Cardiac septum (tissue), 1 donor: ENCODE results near the gene TLL1. TPM values are rescaled to one million over a fixed set of nuclear protein-coding genes. Genes with fewer than 3 reads are reported as not detected.

Source experiments
- DNase-seq: peaks from one replicate; pipeline ENCODE4 v3.0.0-alpha.2; 2020; ENCODE audit warnings: low spot score
- intact Hi-C: fragments of 100-400 bp; cut with DNase I; formaldehyde crosslinking; loops from one replicate; pipeline ENCODE4 v1.14.0; 2022
- total RNA-seq: library from RNA; stranded (reverse); fragmentation: NEBNext Ultra II Directional; extraction: Animal tissue kit (Norgen Biotek cat#: 25700); gene quantifications from one replicate; pipeline ENCODE4 v1.2.1, GENCODE V29; 2021
- donor health status: DM: no; HTN: no; CAD: no.

The TLL1 gene
- total RNA-seq, 1 donor from 2014 or later = 0.67 TPM

DNA sequence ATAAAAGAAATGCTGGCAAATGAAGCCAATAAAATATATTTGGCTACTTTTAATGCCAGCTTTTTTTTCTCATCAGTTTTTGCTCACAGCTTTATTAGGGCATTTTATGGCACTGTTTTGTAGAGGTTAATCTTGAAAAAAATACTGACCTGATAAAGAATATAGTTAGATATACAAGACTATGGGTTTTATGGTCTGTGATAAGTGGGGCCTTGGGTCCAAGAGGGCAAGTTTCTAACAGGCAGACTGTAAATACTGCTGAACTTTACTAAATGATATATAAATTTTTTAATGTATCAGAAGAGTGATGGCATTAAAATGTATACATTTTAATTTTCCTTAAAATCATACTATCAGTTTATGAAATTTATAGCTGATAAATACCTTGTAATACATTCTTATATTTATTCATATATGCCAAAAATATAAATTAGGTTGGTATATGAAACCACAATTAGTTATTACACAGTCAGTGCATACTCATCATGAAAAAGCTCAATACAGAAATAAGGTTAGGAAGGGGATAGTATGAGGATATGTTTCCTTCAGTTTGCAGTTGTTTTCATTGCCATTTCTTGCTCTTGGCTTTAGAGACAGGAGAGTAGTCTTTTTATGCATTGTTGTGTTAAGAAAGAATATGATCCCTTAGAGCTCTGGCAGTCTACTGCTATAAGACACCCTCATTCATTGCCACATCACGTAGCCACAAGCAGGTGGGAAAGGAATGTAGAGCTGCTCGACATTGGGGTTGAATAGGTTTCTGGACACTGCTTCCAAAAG lies 146.6 kb downstream of the TLL1 start:
- no peak for DNase-seq
- intact Hi-C loops = no loop called here

DNA sequence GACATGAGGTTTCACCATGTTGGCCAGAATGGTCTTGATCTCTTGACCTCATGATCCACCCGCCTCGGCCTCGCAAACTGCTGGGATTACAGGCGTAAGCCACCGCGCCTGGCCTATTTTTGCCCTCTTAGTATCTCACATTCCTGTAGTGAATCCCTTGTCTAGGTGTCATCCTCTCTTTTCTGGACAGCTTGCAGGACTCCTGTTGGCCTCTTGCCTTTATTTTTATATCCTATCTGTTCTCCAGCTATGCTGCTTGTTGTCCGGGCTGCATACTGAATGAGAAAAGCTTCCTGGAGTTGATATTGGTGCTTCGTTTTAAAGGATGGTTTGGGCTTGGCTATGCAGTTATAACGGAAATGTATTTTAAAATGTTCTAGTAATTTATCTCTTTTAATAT lies 148.6 kb downstream of the TLL1 start:
- no peak for DNase-seq
- intact Hi-C loops = no loop called here

DNA sequence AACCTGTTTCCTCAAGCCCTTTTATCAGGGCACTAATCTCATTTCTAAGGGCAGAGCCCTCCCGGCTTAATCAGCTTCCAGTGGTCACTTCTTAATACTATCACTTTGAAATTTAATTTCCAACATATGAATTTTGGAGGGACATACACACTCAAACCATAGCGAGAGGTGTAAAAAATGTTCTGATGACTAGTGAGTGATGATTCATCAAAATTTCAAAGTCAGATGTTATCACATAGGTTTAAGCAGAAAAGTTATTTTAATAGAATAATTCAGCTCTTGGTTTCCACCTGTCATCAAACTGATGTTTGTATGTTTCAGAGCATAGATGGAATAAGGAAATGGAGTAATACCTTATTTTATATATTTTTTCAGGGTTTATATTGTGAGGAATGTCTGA lies 161.9 kb downstream of the TLL1 start:
- intact Hi-C loops = no loop called here

DNA sequence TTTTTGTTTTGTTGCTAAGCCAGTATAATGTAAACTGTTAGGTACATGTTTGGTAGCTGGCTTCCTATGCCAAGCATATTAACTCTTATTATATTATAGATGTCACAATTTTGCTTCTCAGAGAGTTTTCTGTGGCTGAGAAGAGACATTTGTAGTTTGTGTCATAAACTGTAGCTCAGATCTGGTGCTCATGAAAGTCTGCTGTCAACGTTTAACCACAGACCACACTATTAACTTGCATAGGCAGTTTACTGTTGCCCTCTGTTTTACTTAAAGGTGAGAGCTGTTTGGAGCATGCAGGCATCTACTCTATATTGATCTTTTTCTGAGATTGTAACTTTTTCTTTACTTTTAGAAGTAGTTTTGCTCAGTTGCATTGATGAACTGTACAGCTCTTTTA lies 166.8 kb downstream of the TLL1 start:
- DNase-seq = no peak
- intact Hi-C loops = loop anchor here (10.0 kb wide), 1 partner anchor 115 kb away; no protein-coding TSS in a partner anchor

More for the DNA sequence above, 161.9 kb downstream of the TLL1 start:
- no peak for DNase-seq

DNA sequence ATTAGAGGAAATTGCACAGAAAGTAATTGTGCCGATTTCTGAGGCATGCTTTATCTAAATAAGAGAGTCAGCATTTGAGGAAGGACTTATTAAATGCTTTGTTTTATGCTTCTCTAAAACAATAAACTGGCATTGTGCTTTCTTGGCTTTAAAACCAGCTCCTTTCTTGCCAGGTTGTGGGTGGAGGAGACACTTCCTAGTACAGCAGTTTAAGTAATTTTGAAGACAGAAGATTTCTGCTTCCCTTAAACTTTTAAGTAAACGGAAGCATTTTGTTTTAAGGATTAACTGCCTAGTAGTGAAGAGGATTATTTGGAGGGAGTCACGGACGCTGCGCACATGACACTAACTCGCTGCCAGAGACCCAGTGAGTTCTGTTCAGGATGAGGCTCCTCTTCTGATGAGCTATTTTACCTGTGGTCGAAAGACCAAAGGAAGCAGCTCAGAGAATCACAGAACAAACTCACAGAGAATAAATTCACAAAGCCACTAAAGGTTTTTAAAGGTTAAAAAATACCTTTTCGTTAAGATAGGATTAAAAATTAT lies 169.5 kb downstream of the TLL1 start:
- intact Hi-C loops = loop anchor here (10.0 kb wide), 1 partner anchor 118 kb away; no protein-coding TSS in a partner anchor
- no peak for DNase-seq

DNA sequence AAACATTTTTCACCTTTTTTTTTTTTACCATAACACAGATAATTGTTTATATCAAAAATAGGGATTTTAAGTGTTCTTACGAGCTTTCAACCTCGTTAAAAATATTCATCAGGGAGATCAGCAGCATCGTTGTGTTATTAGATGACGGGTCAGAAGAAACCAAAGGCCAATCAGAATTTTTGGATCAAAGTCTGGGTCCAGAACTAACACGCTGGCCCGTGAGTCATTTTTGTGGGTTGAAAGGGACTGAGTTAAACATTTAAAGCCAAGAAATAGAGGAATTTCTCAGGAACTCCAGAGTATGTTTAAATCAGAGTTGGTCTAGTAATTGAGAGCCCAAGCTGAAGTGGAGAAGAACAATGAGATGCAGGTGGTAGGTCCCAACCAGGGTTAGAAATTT lies 170.8 kb downstream of the TLL1 start:
- intact Hi-C loops = loop anchor here (10.0 kb wide), 1 partner anchor 119 kb away; no protein-coding TSS in a partner anchor
- no peak for DNase-seq

DNA sequence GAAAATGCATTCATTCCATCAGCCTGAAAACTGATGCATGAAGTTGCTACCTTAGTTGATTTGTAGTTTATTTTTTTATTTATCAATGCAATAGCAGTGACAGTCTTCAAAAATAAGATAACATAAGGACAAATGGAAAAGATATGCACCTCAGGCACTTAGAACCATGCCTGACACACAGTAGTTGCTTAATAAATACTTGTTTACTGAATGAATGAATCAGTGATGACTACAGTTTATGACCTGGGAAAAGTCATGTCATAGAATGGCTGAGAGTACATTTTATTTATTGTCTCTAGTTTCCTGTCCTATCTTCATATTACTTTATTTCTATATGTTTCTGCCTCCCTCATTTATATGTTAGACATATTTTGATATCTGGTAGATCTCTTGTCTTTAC lies 171.8 kb downstream of the TLL1 start:
- intact Hi-C loops = loop anchor here (10.0 kb wide), 1 partner anchor 120 kb away; no protein-coding TSS in a partner anchor
- DNase-seq = no peak

DNA sequence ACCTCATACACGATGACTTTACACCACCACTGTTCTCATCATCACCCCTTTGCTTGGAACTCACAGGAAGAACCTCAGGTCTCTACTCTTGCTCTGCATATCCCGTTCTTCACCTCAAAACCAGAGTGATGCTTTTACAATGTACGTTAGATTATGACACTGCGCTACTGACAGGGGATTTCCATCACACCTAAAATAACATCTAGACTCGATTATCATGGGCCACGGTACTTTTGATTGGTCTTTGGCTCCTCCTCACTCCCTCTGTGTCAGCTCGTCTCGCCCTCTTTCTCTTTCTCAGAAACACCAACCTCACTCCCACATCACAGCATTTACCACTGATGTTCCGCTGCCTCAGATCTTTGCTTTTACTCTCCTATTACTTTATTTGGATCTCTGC lies 172.4 kb downstream of the TLL1 start:
- intact Hi-C loops = loop anchor here (10.0 kb wide), 1 partner anchor 121 kb away; no protein-coding TSS in a partner anchor
- no peak for DNase-seq

DNA sequence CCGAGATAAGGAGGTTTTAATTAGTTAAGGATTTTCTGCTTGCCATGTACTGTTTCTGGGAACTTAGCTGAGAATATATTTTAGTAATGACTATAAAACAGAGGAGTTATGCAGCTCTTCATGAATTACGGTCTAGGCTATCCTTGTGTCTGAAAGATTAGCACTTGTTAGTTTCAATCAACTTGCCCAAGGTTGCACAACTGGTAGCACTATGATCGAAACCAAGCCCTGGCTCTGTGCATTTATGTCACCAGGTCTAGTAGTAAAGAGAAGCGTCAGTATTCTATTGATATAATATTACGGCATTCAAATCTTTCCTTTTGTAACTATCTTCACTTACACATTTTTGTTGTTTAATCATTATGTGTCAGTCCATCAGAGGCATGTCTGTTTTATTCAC lies 176.0 kb downstream of the TLL1 start:
- DNase-seq = no peak
- intact Hi-C loops = loop anchor here (10.0 kb wide), 1 partner anchor 124 kb away; no protein-coding TSS in a partner anchor

DNA sequence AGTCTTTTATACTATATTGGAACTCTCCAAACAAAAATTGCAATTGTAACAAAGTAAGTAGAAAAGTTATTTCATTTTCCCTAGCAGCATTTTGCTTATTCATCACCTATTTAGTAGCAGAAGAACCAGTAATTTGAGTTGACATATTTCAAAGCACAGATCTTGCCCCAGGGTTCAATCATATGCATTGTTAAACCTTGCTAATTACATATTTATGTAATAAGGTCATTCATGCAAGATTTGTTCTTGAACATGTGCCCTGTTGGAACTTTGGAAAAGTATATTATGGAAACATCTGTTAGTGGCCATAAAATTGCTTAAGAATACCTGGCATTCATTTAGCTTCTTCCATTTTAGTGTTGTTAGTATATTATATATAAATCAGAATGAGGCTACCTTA lies 191.7 kb downstream of the TLL1 start:
- intact Hi-C loops = no loop called here
- no peak for DNase-seq

DNA sequence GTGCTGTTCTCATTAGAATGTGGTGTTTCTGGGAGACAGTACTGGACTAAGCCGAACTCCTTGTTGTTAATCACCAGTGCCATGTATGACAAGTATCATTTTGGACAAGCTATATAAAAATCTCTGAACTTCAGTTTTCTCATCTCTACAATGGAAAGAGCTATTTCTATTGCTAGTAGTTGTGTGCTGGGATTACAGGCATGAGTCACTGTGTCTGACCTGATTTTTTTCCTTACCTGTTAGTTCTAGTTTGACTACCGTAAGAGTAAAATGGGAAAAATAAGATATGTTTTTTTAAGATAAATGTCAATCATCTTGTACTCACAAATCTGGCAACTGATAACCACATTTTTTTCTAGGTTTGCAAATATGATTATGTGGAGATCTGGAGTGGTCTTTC lies 192.3 kb downstream of the TLL1 start:
- intact Hi-C loops = no loop called here
- no peak for DNase-seq

DNA sequence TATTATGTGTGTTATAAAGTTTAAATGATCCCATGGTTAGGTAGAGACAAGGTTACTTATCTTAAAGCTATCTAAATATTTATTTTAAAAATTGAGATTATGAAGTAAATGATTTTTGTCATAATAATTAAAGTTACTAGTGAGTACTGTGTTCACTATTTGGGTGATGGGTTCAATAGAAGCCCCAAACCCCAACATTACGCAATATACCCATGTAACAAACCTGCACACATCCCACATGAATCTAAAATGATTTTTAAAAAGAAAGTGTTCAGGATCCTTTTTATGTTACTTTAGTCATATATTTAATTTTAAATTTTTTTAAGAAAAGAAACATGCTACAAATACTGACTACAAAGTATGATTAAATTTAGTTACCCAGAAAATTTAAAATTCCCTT lies 193.9 kb downstream of the TLL1 start:
- intact Hi-C loops = no loop called here
- no peak for DNase-seq

DNA sequence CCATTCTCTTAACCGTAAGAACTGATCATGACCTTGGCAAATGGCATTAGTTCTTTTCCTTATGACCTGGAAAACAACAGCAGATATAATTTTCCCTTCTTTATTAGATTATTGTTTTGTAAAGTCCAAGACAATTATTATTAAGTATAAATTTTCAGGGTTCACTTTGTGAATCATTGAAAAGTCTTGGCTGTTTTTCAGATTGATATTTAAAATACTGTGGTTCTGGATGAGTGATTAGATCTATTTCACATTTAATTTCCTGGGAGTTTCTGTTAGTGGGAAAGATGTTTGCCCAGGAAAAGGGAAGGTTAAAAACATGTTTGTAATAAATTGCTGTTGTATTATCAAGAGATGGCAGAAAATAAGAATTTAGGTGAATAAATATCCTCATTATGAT lies 194.9 kb downstream of the TLL1 start:
- intact Hi-C loops = no loop called here
- no peak for DNase-seq

DNA sequence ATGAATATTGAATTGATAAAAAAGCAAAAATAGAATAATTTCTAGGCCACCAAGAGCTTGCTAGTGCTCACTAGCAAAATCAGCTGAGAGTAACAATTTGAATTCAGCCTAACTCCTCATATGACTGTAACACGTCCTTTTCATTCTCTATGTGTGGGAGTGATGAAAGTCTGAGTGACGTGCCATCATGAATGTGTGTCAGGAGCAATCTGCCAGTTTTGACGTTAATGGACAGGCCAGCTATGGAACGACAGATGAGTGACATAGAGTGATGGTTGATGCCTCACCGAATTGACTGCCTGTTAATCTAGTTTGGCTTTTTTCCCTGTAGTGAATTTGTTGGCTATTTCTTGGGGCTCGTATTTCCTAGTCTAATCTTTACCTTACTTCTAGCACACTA lies 200.7 kb downstream of the TLL1 start:
- intact Hi-C loops = no loop called here
- no peak for DNase-seq

DNA sequence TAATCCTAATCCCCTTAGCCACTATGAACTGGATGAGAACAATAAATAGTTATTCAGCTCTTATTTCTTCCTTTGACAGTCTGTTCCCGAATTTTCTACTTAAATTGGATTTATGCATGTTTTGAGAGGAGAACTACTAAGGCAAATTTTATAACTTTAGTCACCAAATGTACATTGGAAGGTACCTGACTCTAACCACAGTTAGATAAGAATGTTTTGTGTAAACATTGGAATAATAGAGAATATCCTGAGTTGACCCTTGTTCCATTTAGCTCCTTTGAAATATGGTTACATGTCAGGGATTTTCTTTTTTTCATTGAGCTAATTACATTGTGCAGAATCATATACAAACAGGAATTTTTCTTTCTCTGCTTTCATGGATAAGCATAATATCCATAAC lies 202.6 kb downstream of the TLL1 start:
- DNase-seq = no peak
- intact Hi-C loops = no loop called here

DNA sequence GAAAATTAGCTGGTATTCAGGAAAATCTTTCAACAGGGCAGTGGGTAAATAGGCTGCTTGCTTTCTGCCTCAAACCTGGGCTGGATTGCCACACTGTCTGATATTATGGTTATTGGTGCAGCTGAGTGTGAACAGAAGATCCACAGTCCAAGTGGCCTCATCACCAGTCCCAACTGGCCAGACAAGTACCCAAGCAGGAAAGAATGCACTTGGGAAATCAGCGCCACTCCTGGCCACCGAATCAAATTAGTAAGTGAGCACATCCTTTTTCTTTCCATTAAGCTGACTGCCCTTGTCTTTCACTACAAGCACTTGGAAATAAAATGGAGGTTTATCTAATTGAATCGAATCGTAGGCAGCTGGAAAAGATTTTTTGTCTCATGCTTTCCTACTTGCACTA lies 204.7 kb downstream of the TLL1 start:
- DNase-seq = no peak
- intact Hi-C loops = no loop called here

DNA sequence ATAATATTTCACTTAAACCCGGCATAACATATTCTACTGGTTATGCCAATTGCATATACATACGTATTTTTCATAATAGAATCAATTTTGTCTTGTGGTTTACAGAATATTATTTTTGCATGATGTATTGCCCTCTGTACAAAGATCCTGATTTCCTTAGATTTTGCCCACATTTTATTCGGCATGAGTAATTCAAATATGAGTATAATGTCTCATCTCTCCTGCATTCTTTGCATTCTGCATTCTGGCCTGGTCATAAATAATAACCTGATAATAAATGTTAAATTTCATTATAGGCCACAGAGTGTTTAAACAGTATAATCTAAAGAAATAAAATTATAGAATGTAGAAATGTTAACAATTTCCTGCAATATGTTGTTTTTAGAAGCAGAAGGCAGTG lies 205.3 kb downstream of the TLL1 start:
- intact Hi-C loops = no loop called here
- no peak for DNase-seq

DNA sequence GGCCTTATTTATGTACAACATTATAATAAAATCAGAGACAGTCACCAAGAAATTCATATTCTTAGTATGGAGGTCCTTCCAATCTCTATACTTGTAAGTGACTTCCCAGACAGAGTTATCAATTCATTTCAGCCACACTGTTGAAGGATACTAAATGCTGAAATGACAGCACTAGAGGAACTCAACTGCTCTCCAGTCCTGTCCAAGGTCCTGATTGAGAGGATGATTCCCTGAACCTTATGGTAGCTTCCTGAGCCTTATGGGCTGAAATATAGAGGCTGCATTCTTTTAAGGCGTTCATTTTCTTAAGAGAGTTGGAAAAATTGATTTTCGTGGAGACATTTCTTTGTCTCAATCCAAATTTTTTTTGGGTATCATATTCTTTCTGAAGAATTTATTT lies 205.9 kb downstream of the TLL1 start:
- DNase-seq = no peak
- intact Hi-C loops = no loop called here

DNA sequence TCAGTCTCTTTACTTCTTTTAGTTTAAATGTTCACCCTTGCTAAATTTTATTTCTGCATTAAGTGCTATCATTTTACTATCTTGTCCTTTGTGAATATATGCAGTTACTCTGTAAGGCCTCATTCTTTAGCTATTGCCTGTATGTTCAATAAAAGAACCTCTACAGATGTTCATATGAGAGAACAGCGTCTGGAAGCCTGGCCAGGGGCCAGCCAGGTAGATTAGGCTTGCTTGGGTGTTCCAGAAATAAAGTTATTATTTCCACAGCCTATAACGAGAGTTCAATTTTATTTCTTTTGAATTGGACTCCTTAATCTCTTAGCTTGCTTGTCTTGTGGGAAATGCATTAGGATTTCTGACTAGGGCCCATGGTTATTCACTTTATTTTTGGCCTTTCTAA lies 214.5 kb downstream of the TLL1 start:
- intact Hi-C loops = no loop called here
- DNase-seq = no peak

DNA sequence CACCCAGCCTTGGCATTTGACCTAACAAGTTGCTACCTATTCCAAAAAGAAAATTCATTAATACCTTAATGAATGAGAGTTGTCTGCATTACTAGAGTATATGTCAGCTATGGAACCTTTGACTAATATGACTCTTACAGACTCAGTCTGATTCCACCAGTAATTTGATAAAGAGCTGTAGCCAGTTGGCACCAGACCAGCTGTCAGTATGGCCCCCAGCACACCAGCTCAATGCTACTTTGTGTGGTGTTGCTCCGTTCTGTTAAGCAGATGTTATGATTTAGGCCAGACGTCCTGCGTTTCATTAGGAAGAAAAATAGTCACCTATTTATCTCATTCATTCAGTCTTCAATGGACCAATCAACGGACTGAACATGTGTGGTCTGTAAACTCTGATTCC lies 215.5 kb downstream of the TLL1 start:
- intact Hi-C loops = no loop called here
- no peak for DNase-seq

DNA sequence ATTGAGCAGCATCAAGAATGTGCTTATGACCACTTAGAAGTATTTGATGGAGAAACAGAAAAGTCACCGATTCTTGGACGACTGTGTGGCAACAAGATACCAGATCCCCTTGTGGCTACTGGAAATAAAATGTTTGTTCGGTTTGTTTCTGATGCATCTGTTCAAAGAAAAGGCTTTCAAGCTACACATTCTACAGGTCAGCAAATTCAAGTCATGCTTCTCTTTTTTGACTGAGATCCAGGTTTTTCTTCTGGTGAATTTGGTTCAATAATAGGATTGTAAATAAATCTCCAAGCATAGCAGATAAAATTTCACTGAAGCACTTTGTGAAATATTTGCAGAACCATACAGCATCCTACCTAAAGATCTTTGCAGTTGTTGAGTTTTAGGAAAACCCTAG lies 218.1 kb downstream of the TLL1 start:
- no peak for DNase-seq
- intact Hi-C loops = loop anchor here (5.0 kb wide), 1 partner anchor 599 kb away; no protein-coding TSS in a partner anchor
